GM06990 (cell line): Measurements from ENCODE around the gene TRIP12.
A peak's percentile ranks its signal among the peaks of the same experiment; 100 is the strongest.

Experiments
- DNase-seq: peaks from one replicate; pipeline ENCODE4 v3.0.0-alpha.2; 2011; ENCODE audit not compliant: insufficient read length; ENCODE audit errors: extremely low read depth
- H3K27me3 ChIP-seq: replicated peaks from 2 replicates; pipeline ENCODE4 v1.6.0; 2011; ENCODE audit warnings: low read length; ENCODE audit not compliant: control insufficient read depth, insufficient read depth
- H3K36me3 ChIP-seq: 2 replicates; pipeline ENCODE4 v1.5.1; 2011; ENCODE audit warnings: low read length; ENCODE audit not compliant: control insufficient read depth, insufficient read depth
- H3K4me3 ChIP-seq: replicated peaks from 2 replicates; pipeline ENCODE4 v1.5.1; 2011; ENCODE audit warnings: low read depth, mild to moderate bottlenecking, control low read depth, low read length
- CTCF ChIP-seq: IDR thresholded peaks from 2 replicates; pipeline ENCODE4 v1.5.1; 2011; ENCODE audit warnings: low read length, control low read depth, mild to moderate bottlenecking, inconsistent platforms; ENCODE audit not compliant: insufficient read depth, poor library complexity, severe bottlenecking

TRIP12 gene

GRCh38 chr2:229870903-229871656, 50.7 kb downstream of the TRIP12 start:
- Histone ChIP-seq H3K4me3 (no peak overlapping the region), H3K27me3 (no peaks in the 10 kb centered on the region), H3K36me3 (peaks cover 5% of the 10 kb centered on the region)
- no peak for DNase-seq
- TF ChIP-seq CTCF: no peak

GRCh38 chr2:229869226-229869625, 52.6 kb downstream of the TRIP12 start:
- Histone ChIP-seq H3K4me3 (no peak overlapping the region), H3K36me3 (peaks cover 5% of the 10 kb centered on the region), H3K27me3 (no peaks in the 10 kb centered on the region)
- DNase-seq: peak; percentile 22
- no peak for TF ChIP-seq CTCF

- TF ChIP-seq CTCF: no peak
- Histone ChIP-seq H3K36me3 (peaks cover 5% of the 10 kb centered on the region), H3K27me3 (no peaks in the 10 kb centered on the region), H3K4me3 (no peak overlapping the region)
- no peak for DNase-seq
Measured at GRCh38 chr2:229868794-229869193, 53.0 kb downstream of the TRIP12 start.

DNA sequence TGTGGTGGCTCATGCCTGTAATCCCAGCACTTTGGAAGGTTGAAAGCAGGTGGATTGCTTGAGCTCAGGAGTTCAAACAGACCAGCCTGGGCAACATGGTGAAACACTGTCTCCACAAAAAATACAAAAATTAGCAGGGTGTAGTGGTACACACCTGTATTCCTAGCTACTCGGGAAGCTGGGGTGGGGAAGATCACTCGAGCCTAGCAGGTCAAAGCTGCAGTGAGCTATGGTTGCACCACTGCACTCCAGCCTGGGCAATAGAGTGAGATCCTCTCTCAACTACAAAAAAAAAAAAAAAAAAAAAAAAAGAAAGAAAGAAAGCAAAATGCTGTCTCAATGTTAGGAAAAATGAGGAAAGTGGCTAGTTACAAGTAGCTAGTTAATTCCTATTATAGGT, 56.8 kb downstream of the TRIP12 start:
- peaks cover 1% of the 10 kb centered on the region; the same call in 1 of the 2 replicates for H3K36me3 ChIP-seq
- H3K4me3 ChIP-seq: no peak overlapping the region
- no peak for DNase-seq
- no peaks in the 10 kb centered on the region for H3K27me3 ChIP-seq
- no peak for TF ChIP-seq CTCF

GRCh38 chr2:229861431-229861830, 60.4 kb downstream of the TRIP12 start:
- TF ChIP-seq CTCF: no peak
- Histone ChIP-seq H3K4me3 (no peak overlapping the region), H3K27me3 (no peaks in the 10 kb centered on the region), H3K36me3 (peaks cover 8% of the 10 kb centered on the region)
- DNase-seq: no peak
